ENCODE data around the gene ANKRD27. TPM values are rescaled to one million over a fixed set of nuclear protein-coding genes. Genes with fewer than 3 reads are reported as not detected.
"Not testable (repeated sequence)": the region's sequence is repeated elsewhere in the genome, so short reads cannot be mapped to it uniquely, and the experiment has no call there.

ANKRD27 gene
- total RNA-seq (2014; rRNA removed; shearing (Covaris generic)) = 25.8 and 35.4 TPM in 2 replicates

DNA sequence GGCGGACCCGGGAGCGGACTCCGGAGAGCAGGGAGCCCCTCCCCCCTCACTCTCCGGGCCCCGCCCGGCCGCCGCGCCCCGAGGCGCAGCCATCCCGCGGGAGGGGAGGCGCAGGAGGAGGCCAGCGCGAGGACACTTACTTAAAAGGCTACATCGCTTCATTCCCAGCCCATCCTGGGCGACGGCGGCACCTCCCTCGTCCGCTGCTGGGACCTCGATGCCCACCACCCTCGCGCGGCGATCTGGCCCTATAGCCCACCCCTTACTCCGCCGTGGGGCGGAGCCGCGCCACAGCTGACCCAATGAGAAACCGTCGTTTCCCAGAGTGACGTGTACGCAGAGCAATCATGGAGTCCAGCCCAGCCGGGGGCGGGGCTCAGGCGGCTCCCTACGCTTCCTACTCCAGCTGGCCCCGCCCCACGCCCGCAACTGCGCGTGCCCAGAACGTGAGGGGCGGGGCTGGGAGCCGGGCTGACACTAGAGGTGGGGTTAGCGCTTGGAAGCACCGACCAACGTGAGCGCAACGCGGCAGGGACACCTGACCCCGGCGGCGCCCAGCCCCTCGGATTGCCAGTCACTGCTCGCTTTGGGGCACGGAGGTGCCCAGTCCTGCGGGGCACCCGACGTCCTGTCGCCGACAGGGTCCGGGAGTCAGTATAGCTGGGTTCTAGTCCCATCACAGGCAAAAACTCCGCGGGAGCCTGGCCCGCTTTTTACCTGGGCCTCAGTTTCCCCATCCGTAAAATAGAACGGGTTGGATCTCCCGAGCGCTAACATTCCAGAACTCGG is at the start of gene ANKRD27:
Gene ANKRD27, minus strand, starts transcription at position 250 of the 789 bp plus-strand sequence. CDS start 16,165 bp downstream, outside the sequence.
- DNase-seq (ENCODE audit: low read depth) = peak; percentile 97

DNA sequence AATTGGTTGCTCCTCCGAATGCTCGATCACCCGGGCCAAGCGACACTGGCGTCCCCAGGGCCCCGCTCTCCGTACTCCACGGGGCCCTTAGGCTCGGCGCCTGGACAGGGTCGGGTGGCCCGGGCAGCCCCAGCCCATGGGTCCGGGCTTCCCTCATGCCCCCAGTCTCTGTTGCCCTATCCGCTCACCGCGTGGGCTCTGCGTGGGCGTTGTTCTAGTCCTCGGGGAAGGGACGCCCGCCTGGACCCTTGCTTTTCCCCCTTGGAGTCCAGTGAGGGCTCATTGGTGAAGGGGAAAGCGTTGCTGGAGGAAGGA is 45.9 kb upstream of the ANKRD27 start:
- no peak for DNase-seq (ENCODE audit: low read depth)

DNA sequence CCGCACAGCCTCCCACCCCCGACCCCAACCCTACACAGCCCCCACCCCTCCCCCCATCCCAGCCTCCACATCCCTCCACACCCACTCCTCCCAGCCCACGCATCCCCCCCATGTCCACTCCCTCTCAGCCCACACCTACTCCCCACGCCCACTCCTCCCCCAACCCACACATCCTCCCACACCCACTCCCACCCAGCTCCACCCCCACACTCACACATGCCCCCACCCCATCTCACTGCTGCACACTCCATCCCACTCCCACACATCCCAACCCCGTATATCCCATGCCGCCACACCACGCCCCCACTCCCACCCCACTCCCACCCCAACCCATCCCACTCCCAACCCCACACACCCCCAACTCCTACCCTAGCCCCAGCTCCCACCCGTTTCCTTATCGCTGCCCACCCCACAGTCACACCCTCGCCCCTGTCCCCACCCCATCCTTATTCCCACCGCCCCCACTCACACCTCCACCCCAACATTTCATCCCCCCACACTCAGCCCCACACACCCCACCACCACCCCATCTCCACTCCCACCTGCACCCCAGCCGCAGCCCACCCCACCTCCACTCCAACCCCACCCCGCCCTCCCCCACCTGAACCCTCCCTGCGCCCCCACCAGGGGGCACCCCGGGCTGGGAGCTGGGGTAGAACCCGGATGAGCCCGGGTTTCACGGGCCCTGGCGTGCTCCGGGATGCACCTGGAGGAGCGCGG is 45.4 kb upstream of the ANKRD27 start:
- no peak for DNase-seq (ENCODE audit: low read depth)

DNA sequence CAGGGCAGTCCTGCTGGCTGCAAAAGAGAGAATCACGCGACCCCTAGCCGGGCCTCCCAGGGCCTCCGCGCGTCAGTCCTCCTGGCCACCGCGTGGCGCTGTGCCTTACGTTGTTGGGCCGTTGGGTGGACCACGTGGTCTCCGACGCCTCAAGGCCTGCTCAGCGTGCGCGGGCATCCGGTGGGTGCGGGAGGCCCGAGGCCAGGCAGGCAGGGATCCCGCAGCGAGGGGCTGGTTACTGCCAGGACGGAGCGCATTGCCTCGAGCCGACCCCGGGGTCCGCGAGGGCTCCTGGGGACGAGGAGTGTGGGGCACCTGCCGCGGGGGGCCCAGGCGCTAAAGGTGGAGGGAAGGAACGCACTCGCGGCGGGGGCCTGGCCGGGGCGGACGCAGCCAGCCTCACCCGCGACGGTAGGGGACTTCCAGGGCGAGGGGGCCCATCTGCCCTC is 44.7 kb upstream of the ANKRD27 start, which contains the start of gene TDRD12:
Gene TDRD12, plus strand, starts transcription at position 157 of the 449 bp plus-strand sequence. CDS start 306 bp downstream, outside the sequence.
- no peak for DNase-seq (ENCODE audit: low read depth)

DNA sequence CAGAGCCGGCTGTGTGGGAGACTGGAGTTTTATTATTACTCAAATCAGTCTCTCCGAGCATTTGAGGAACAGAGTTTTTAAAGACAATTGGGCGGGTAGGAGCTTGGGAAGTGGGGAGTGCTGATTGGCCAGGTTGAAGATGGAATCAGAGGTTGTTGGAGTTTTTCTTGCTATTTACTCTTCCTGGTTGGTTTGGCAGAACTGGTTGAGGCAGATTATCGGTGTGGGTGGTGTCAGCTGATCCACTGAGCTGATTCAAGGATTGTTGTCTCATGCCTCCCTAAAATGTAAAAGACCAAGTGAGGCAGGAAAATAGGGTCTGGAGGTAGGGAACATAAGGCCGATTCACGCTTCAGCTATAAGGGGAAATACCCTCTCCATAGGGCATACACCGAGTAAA is 43.3 kb upstream of the ANKRD27 start:
- no peak for DNase-seq (ENCODE audit: low read depth)

DNA sequence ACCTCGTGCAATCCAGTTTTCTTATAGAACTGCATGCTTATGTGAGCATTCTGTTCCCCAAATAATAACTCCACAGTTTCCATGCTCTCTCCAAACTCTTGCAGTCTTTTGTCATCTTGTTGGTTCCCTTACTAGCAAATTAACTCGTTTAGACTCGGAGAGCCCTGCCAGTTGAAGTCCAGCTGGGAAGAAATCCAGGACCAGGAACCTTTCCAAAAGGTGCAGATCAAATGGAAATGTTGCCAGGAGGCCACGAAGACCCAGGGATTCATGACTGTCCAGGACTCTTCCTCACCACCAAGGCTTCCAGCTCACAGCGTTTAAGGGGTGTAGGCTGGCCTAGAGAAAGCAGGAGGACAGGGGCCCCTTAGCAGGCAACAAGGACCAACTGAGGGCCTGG is 42.5 kb upstream of the ANKRD27 start:
- no peak for DNase-seq (ENCODE audit: low read depth)

DNA sequence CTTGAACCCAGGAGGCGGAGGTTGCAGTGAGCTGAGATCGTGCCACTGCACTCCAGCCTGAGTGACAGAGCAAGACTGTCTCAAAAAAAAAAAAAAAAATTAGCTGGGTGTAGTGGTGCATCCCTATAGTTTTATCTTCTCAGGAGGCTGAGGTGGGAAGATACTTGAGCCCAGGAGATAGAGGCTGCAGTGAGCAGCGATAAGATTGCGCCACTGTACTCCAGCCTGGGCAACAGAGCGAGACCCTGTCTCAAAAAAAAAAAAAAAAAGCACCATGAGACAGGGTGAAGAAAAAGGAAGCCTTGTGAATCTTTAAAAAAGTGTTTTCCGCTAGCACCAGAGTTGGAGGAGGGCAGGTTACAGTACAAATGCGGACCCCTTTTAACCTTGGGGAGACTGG is 41.2 kb upstream of the ANKRD27 start:
- not testable (repeated sequence) for DNase-seq (ENCODE audit: low read depth)

DNA sequence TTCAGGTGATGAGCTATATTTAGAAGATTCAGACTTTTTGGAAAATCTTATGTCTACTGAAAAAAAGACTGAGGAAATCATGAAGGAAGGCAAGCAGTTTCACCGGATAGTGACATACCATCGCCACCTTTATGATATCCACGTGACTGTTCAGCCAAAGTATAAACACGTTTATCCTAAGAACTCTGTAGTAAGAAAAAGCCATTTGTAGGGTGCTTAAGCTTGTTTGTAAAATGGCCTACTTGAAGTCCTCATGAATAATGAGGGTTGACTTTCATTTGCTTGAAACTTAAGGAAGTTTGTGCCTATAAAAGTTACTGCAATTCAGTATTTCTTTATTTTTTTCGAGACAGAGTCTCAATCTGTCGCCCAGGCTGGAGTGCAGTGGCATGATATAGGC is 36.8 kb upstream of the ANKRD27 start:
- no peak for DNase-seq (ENCODE audit: low read depth)

DNA sequence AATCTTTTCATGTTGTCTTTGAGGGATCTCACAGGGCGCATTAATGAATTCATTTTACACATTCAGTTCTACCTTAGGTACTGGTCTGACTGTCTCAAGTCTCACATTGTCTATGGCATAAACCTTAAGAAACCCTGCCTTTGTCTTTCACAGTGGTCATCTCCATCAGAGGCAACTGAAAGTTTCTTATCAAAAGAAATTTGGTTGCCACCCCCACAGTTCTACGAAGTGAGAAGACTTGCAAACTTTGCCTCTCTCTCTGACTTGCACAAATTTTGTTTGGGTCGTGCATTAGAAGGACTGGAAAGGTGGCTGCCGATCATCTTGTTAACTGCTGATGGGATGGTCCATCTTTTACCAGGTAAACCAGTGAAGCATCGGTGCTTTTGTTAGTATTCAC is 34.1 kb upstream of the ANKRD27 start:
- no peak for DNase-seq (ENCODE audit: low read depth)

DNA sequence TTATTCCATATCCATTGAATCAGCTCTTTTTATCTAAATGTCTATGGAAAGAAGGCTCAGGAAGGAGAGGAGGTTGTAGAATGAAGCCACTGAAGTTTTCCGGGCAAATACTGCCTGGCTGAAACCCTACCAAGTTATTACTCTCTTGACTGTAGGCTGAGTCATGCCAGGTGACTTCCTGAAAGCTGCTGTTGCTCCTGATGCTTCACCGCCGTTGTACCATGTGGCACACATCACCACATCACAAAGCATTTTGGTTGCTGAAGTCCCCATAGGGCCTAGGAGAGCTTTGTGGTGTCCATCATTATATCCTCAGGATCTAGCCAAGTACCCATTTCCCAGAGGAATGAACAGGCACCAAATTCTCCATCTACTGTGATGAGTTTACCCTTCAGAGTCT is 33.5 kb upstream of the ANKRD27 start:
- DNase-seq (ENCODE audit: low read depth) = no peak

DNA sequence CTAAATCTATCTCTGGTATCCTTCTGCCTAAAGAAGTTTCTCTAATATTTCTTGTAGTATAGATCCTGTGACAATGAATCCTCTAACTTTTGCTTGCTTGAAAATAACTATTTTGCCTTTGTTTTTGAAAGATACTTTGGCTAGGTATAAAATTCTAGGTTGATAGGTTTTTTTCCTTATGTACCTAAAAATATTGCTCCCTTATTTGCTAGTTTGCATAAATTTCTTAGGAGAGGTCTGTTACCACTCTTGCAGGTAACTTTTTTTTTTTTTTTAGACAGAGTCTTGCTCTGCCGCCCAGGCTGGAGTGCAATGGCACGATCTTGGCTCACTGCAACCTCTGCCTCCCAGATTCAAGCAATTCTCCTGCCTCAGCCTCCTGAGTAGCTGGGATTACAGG is 29.0 kb upstream of the ANKRD27 start:
- not testable (repeated sequence) for DNase-seq (ENCODE audit: low read depth)

DNA sequence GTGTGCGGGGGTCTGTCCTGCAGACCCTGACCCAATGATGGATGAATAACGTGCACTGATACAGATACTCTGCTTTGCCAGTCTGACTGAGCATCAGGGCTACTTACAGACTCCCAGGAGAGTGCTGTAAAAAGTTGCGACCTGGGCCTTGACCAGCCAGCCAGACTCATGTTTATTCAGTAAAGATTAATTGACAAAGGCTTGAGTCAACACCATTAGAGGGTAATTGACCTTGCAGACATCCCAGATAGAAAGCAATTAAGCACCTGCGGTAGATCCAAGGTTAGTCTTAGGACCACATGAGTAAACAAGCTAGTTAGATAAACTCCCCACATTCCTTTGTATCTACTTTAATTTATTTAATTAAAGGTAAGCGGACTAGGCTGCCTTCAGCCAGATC is 27.0 kb upstream of the ANKRD27 start:
- DNase-seq (ENCODE audit: low read depth) = no peak

DNA sequence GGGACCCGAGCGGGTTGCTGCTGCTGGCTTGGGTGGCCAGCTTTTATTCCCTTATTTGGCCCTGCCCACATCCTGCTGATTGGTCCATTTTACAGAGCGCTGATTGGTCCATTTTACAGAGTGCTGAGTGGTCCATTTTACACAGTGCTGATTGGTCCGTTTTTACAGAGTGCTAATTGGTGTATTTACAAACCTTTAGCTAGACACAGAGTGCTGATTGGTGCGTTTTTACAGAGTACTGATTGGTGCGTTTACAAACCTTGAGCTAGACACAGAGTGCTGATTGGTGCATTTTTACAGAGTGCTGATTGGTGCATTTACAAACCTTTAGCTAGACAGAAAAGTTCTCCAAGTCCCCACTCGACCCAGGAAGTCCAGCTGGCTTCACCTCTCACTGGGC is 25.1 kb upstream of the ANKRD27 start:
- DNase-seq (ENCODE audit: low read depth) = not testable (repeated sequence)

DNA sequence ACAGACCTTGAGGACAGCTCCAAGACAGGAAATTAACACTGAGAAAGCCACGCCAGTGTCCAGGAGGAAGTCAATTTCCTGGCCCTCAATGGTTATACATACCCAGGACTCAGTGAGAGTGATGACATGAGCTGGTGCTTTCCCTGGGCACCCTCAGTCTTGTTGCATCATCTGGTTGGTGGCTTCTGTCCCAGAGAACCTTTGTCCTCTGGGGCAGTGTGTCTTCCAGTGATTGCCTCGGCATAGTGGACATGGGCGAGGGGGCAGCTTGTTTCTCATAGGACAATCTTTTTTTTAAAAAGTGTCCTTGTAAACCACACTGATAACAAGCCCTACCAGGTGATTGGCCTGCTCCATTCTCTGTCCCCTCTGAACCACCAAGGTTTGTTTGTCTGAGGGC is 21.8 kb upstream of the ANKRD27 start:
- not testable (repeated sequence) for DNase-seq (ENCODE audit: low read depth)

DNA sequence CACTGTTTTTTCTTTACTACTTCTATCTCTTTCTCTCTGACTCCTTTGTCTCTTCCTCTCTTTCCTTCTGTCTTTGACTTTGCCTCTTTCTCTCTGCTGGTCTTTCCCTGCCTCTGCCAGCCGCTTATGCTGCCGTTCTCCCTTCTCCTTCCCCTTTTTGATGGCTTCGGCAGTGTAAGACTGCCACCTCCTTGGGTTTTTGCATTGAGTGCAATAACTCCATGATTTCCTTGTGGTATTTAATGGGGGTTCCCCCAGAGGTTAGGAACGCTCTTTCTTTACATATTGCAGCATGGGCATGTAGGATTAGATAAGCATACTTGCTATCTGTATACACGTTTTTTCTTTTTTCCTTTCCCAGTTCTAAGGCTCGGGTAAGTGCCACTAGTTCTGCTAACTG is 20.5 kb upstream of the ANKRD27 start:
- DNase-seq (ENCODE audit: low read depth) = not testable (repeated sequence)

DNA sequence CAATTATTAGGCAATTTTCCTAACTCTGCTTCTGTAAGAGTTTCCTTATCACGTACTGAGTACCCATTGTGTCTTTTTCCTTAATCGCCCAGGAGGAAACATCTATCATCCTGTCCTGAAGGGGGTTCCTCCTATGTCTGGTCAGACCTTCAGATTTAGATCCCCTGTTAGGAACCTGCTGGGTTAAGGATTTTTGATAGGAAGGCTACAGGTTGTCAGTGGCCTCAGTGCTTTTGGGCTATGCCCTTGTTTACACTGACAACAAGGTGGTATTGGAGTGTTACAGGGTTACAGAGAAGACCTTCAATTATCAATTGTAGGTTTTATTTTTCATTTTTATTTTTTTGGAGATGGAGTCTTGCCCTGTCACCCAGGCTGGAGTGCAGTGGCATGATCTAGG is 19.9 kb upstream of the ANKRD27 start:
- DNase-seq (ENCODE audit: low read depth) = not testable (repeated sequence)

DNA sequence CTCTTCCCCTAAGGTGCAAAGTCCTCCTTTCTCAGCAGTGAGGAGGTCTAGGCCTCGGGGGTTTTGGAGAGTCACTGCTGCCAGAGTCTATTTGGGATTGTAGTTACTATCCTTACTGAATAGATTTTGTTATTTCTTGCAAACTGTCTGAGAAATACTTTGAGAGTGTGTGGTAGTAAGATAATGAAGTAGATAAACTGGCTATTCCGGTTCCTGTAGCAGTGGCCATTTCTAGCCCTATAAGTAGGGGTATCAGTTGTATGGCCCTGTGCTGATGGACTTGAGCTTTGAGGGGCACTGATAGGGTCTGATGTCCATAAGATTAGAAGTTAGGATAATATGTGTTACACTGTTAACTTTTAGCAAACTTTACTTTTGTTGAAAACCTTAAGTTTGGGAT is 19.3 kb upstream of the ANKRD27 start:
- DNase-seq (ENCODE audit: low read depth) = not testable (repeated sequence)

DNA sequence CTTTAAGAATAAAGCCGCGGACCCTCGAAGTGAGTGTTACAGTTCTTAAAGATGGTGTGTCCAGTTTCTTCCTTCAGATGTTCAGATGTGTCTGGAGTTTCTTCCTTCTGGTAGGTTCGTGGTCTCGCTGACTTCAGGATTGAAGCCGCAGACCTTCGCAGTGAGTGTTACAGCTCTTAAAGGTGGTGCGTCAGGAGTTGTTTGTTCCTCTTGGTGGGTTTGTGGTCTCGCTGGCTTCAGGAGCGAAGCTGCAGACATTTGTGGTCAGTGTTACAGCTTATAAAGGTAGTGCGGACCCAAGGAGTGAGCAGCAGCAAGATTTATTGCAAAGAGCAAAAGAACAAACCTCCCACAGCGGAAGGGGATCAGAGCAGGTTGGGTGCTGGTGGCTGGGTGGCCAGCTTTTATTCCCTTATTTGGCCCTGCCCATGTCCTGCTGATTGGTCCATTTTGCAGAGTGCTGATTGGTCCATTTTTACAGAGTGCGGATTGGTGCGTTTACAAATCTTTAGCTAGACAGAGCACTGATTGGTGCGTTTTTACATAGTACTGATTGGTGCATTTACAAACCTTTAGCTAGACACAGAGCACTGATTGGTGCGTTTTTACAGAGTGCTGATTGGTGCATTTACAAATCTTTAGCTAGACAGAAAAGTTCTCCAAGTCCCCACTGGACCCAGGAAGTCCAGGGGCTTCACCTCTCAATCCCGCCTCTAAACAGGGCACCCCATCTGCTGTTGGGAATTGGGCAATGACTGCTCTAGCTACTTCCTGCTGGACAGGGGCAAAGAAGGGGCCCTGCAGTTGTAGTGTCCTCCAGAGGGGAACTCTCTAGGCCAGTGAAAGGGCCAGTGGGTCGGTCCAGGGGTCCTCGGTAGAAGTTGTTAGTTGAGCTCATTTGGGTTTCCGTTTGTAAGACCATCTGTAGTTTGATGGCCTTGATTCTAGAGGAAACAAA is 18.4 kb upstream of the ANKRD27 start:
- DNase-seq (ENCODE audit: low read depth) = peak; percentile 32

DNA sequence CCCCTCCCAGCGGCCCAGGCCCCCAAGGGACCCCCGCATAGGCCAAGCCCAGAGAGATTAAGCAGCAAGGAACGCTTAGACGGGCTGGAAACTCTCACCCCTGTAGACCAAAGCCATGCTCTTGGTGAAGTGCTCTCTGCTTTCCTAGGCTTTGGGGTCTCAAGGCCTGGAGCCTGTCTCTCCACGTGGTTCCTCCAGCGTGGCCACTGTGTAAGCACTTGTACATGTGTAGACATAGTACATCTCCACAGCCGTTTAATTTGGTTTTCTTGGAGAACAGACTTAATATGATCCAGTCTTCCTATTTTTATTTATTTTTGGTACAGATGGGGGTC is 17.7 kb upstream of the ANKRD27 start:
- DNase-seq (ENCODE audit: low read depth) = no peak

DNA sequence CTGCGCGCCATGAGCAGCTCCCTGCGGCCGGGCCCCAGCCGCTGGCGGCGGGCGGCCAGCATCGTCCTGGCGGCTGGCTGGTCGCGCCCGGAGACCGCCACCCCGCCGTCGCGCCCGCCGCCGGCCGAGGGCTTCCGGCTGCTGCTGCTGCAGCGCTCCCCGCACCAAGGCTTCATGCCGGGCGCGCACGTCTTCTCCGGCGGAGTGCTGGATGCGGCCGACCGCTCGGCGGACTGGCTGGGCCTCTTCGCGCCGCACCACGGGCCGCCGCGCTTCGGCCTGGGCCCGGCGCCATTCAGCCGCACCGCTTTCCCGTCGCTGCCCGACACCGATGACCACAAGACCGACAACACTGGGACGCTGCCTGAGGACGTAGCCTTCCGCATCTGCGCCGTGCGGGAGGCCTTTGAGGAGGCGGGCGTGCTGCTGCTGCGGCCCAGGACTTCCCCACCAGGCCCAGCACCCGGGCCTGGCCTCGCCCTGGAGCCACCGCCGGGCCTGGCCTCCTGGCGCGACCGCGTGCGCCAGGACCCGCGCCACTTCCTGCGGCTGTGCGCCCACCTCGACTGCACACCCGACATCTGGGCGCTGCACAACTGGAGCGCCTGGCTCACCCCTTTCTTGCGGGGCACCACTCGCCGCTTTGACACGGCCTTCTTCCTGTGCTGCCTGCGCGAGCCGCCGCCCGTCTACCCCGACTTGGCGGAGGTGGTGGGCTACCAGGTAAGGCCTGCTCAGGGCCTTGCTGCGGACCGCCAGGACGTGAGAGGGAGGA is 17.2 kb upstream of the ANKRD27 start:
- peak; percentile 77 for DNase-seq (ENCODE audit: low read depth)

DNA sequence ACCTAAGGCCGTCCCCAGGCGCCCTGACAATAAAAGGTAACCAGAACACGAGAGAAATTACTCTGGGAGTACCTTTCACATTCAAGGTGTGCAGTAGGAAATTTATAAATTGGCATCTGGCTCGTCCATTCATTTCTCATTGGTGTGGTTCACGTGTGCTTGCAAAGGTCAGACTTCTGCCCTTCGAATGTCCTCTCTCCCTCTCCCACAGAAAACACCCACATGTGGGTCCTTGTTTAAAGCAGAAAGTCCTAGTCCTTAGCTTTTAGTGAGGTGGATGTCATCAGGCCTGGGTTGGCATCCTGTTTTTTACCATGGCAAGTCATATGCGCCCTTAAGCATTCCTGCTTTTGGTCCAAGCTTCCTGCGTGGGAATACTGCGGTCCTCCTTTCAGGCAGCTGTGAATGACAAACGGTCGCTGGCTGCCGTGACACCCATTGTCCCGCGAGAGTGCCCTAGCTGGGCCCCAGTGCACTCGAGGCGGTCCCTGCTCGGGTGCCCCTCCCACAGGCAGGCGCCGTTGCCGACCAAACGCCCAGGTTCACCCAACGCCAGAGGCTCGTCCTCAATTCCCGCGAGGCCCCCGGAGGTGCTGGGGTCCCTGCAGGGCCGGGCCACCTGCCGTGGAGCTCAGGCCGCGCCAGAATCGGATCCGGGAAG is 16.4 kb upstream of the ANKRD27 start, which contains the start of gene NUDT19:
Gene NUDT19, plus strand, starts transcription at position 531 of the 661 bp plus-strand sequence. CDS start 140 bp downstream, outside the sequence.
- DNase-seq (ENCODE audit: low read depth) = peak; percentile 91

Measured in RPMI7951 (cell line).